WTC11 (cell line): Measurements from ENCODE around the gene NEDD1. TPM values are rescaled to one million over a fixed set of nuclear protein-coding genes. Genes with fewer than 3 reads are reported as not detected.

Experiments
- ATAC-seq: fragments of 200-7000 bp; cut with Tn5 transposase; 2 replicates; pipeline ENCODE4 v1.10.0; 2021; ENCODE audit warnings: mild to moderate bottlenecking, moderate library complexity
- CTCF ChIA-PET: fragments of 300-600 bp; sonication (Branson Sonifier 250); formaldehyde crosslinking; loops from one replicate; lab custom pipeline; 2021; ENCODE audit warnings: antibody characterized with exemption; lab: Charles Lee
- POLR2A ChIA-PET: fragments of 350-600 bp; sonication (Branson Sonifier 250); formaldehyde crosslinking; loops from one replicate; lab custom pipeline; 2021; ENCODE audit warnings: antibody characterized with exemption; lab: Charles Lee
- DNase-seq: peaks from one replicate; pipeline ENCODE4 v3.0.0; 2021; ENCODE audit warnings: low spot score
- H3K27ac Mint-ChIP-seq: 2 replicates; pipeline ENCODE4 v1.8.0; 2021; ENCODE audit warnings: mixed read lengths
- H3K27me3 Mint-ChIP-seq: 2 replicates; pipeline ENCODE4 v1.8.0; 2021; ENCODE audit warnings: low read depth, mild to moderate bottlenecking, moderate library complexity, mixed read lengths
- H3K36me3 Mint-ChIP-seq: 2 replicates; pipeline ENCODE4 v1.8.0; 2021; ENCODE audit warnings: mixed read lengths
- H3K4me1 Mint-ChIP-seq: 2 replicates; pipeline ENCODE4 v1.8.0; 2022; ENCODE audit warnings: mixed read lengths
- H3K4me3 Mint-ChIP-seq: 2 replicates; pipeline ENCODE4 v1.8.0; 2021; ENCODE audit warnings: mild to moderate bottlenecking, moderate library complexity, mixed read lengths
- H3K9me3 Mint-ChIP-seq: 2 replicates; pipeline ENCODE4 v1.8.0; 2021; ENCODE audit warnings: mixed read lengths
- CBFB ChIP-seq: sonication (generic); formaldehyde crosslinking; IDR thresholded peaks from 2 replicates; pipeline ENCODE4 v1.8.1; 2022; ENCODE audit warnings: mild to moderate bottlenecking, low read depth, missing genetic modification reagents
- CREB1 ChIP-seq: sonication (generic); formaldehyde crosslinking; IDR thresholded peaks from 2 replicates; pipeline ENCODE4 v1.8.0; 2023; ENCODE audit warnings: mild to moderate bottlenecking, missing genetic modification reagents
- CREM ChIP-seq: sonication (generic); formaldehyde crosslinking; IDR thresholded peaks from 2 replicates; pipeline ENCODE4 v1.8.1; 2022; ENCODE audit warnings: mild to moderate bottlenecking, missing genetic modification reagents, moderate library complexity
- FOXK1 ChIP-seq: sonication (generic); formaldehyde crosslinking; IDR thresholded peaks from 2 replicates; pipeline ENCODE4 v1.8.0; 2022; ENCODE audit warnings: mild to moderate bottlenecking, moderate library complexity, missing genetic modification reagents
- GRHL2 ChIP-seq: fragments of 250-450 bp; sonication (Bioruptor Pico); IDR thresholded peaks from 2 replicates; pipeline ENCODE4 v1.8.0; 2022; ENCODE audit warnings: mild to moderate bottlenecking, moderate library complexity; ENCODE audit not compliant: insufficient replicate concordance, severe bottlenecking
- NR2C2 ChIP-seq: sonication (generic); formaldehyde crosslinking; IDR thresholded peaks from 2 replicates; pipeline ENCODE4 v1.8.0; 2022; ENCODE audit warnings: mild to moderate bottlenecking, missing genetic modification reagents
- PRRX2 ChIP-seq: fragments of 250-450 bp; sonication (Bioruptor Pico); IDR thresholded peaks from 2 replicates; pipeline ENCODE4 v1.8.0; 2021; ENCODE audit warnings: mild to moderate bottlenecking
- SMAD3 ChIP-seq: sonication (generic); formaldehyde crosslinking; IDR thresholded peaks from 2 replicates; pipeline ENCODE4 v1.8.0; 2022; ENCODE audit warnings: missing genetic modification reagents, mild to moderate bottlenecking, borderline replicate concordance
- ZBTB21 ChIP-seq: sonication (generic); formaldehyde crosslinking; IDR thresholded peaks from 2 replicates; pipeline ENCODE4 v1.8.1; 2023; ENCODE audit warnings: mild to moderate bottlenecking, missing genetic modification reagents, borderline replicate concordance
- ZNF396 ChIP-seq: fragments of 250-450 bp; sonication (Bioruptor Pico); IDR thresholded peaks from 2 replicates; pipeline ENCODE4 v1.8.0; 2021; ENCODE audit warnings: mild to moderate bottlenecking, moderate library complexity, borderline replicate concordance
- total RNA-seq: library from RNA; stranded (reverse); gene quantifications from 3 replicates; pipeline ENCODE4 v1.2.3, GENCODE V29; 2021
- TF ChIP-seq, protein P1 (sequence below): sonication (generic); formaldehyde crosslinking; IDR thresholded peaks from 2 replicates; pipeline ENCODE4 v1.8.1; 2023; ENCODE audit warnings: mild to moderate bottlenecking, moderate library complexity, missing genetic modification reagents
- TF ChIP-seq, protein P2 (sequence below): sonication (generic); formaldehyde crosslinking; IDR thresholded peaks from 2 replicates; pipeline ENCODE4 v1.8.1; 2022; ENCODE audit warnings: low read depth, mild to moderate bottlenecking, moderate library complexity, missing genetic modification reagents, borderline replicate concordance
- TF ChIP-seq, protein P3 (sequence below): fragments of 250-450 bp; sonication (Bioruptor Pico); IDR thresholded peaks from 2 replicates; pipeline ENCODE4 v1.9.0; 2021; ENCODE audit warnings: moderate library complexity, mild to moderate bottlenecking, inconsistent platforms, borderline replicate concordance
- TF ChIP-seq, protein P4 (sequence below): sonication (generic); formaldehyde crosslinking; IDR thresholded peaks from 2 replicates; pipeline ENCODE4 v1.8.1; 2022; ENCODE audit warnings: mild to moderate bottlenecking, moderate library complexity, missing genetic modification reagents
- TF ChIP-seq, protein P5 (sequence below): sonication (generic); formaldehyde crosslinking; IDR thresholded peaks from 2 replicates; pipeline ENCODE4 v1.8.0; 2023; ENCODE audit warnings: missing genetic modification reagents
- TF ChIP-seq, protein P6 (sequence below): sonication (generic); formaldehyde crosslinking; IDR thresholded peaks from 2 replicates; pipeline ENCODE4 v1.8.0; 2022; ENCODE audit warnings: mild to moderate bottlenecking, missing genetic modification reagents
- TF ChIP-seq, protein P7 (sequence below): fragments of 250-450 bp; sonication (Bioruptor Pico); IDR thresholded peaks from 2 replicates; pipeline ENCODE4 v1.9.0; 2021; ENCODE audit warnings: mild to moderate bottlenecking
- TF ChIP-seq, protein P8 (sequence below): fragments of 250-450 bp; sonication (Bioruptor Pico); IDR thresholded peaks from 2 replicates; pipeline ENCODE4 v1.9.0; 2021; ENCODE audit warnings: mild to moderate bottlenecking

Gene NEDD1
- total RNA-seq, 1 experiment from 2014 or later = 29.3 TPM

DNA sequence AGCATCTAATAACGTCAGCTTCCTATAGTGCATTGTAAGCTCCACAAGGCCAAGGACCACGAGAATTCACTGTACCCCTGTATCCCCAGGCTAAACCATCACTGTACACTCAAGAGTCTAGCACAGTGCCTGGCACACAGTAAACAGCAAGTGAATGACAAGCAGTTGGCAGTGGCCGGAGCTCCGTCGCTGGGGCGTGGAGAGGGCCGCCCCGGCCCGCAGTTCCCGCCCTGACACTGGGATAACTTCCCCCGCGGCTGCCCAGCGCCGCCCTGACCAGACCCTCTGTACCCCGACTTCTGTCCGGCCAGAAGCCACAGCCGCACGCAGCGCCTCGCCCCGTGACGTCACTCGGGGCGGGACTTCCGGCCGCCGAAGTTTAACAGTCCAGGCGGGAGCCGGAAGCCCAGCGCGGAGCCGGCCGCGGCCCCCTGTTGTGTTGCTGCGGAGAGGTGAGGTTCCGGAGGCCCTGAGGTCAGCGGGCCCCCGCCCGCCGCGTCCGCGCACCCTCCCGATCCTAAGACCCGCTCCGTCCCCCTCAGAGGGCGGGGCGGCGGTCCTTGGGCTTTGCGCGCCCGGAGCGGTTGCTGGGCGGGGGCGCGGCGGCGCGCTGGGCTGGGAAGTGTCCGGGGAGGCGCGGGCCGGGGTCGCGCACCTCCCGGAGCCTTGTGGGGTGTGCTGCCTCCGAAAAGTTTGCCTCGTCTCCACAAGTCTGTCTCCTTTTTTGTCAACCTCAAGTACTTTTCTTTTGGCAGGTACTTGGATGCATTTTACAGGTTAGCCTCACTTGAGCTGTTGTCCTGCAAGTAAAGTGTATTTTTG is at the start of gene NEDD1 (continued):
- TF ChIP-seq, protein P1, sequence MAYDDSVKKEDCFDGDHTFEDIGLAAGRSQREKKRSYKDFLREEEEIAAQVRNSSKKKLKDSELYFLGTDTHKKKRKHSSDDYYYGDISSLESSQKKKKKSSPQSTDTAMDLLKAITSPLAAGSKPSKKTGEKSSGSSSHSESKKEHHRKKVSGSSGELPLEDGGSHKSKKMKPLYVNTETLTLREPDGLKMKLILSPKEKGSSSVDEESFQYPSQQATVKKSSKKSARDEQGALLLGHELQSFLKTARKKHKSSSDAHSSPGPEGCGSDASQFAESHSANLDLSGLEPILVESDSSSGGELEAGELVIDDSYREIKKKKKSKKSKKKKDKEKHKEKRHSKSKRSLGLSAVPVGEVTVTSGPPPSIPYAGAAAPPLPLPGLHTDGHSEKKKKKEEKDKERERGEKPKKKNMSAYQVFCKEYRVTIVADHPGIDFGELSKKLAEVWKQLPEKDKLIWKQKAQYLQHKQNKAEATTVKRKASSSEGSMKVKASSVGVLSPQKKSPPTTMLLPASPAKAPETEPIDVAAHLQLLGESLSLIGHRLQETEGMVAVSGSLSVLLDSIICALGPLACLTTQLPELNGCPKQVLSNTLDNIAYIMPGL (CRISPR knock-in tag) = 0 out of 2 replicates have a peak, but pooled peaks have one; percentile 83
- TF ChIP-seq ZNF396 (CRISPR knock-in tag) (no peak), CREB1 (CRISPR knock-in tag) (no peak), FOXK1 (CRISPR knock-in tag) (no peak; the same call in none of the 2 replicates), SMAD3 (CRISPR knock-in tag) (no peak), PRRX2 (no peak), ZBTB21 (0 out of 2 replicates have a peak, but pooled peaks have one; percentile 47), GRHL2 (no peak), CBFB (CRISPR knock-in tag) (no peak), NR2C2 (no peak)
- TF ChIP-seq, protein P2, sequence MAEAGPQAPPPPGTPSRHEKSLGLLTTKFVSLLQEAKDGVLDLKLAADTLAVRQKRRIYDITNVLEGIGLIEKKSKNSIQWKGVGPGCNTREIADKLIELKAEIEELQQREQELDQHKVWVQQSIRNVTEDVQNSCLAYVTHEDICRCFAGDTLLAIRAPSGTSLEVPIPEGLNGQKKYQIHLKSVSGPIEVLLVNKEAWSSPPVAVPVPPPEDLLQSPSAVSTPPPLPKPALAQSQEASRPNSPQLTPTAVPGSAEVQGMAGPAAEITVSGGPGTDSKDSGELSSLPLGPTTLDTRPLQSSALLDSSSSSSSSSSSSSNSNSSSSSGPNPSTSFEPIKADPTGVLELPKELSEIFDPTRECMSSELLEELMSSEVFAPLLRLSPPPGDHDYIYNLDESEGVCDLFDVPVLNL (CRISPR knock-in tag) = no peak
- TF ChIP-seq, protein P3, sequence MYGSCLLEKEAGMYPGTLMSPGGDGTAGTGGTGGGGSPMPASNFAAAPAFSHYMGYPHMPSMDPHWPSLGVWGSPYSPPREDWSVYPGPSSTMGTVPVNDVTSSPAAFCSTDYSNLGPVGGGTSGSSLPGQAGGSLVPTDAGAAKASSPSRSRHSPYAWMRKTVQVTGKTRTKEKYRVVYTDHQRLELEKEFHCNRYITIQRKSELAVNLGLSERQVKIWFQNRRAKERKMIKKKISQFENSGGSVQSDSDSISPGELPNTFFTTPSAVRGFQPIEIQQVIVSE (CRISPR knock-in tag) = no peak
- TF ChIP-seq, protein P4, sequence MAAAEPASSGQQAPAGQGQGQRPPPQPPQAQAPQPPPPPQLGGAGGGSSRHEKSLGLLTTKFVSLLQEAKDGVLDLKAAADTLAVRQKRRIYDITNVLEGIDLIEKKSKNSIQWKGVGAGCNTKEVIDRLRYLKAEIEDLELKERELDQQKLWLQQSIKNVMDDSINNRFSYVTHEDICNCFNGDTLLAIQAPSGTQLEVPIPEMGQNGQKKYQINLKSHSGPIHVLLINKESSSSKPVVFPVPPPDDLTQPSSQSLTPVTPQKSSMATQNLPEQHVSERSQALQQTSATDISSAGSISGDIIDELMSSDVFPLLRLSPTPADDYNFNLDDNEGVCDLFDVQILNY = no peak
- TF ChIP-seq, protein P5, sequence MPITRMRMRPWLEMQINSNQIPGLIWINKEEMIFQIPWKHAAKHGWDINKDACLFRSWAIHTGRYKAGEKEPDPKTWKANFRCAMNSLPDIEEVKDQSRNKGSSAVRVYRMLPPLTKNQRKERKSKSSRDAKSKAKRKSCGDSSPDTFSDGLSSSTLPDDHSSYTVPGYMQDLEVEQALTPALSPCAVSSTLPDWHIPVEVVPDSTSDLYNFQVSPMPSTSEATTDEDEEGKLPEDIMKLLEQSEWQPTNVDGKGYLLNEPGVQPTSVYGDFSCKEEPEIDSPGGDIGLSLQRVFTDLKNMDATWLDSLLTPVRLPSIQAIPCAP (CRISPR knock-in tag) = no peak
- TF ChIP-seq, protein P6, sequence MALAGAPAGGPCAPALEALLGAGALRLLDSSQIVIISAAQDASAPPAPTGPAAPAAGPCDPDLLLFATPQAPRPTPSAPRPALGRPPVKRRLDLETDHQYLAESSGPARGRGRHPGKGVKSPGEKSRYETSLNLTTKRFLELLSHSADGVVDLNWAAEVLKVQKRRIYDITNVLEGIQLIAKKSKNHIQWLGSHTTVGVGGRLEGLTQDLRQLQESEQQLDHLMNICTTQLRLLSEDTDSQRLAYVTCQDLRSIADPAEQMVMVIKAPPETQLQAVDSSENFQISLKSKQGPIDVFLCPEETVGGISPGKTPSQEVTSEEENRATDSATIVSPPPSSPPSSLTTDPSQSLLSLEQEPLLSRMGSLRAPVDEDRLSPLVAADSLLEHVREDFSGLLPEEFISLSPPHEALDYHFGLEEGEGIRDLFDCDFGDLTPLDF (CRISPR knock-in tag) = no peak
- TF ChIP-seq, protein P7, sequence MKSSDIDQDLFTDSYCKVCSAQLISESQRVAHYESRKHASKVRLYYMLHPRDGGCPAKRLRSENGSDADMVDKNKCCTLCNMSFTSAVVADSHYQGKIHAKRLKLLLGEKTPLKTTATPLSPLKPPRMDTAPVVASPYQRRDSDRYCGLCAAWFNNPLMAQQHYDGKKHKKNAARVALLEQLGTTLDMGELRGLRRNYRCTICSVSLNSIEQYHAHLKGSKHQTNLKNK (CRISPR knock-in tag) = no peak
- TF ChIP-seq, all 79 proteins: peak for 16

DNA sequence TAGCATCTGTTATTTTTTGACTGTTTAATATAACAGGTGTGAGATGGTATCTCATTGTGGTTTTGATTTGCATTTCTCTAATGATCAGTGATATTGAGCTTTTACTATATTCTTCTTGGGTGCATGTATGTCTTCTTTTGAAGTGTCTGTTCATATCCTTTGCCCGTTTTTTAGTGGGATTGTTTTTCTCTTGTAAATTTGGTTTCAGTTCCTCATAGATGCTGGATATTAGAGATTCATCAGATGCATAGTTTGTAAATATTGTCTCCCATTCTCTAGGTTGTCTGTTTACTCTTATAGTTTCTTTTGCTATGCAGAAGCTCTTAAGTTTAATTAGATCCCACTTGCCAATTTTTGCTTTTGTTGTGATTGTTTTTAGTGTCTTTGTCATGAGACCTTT is 48.9 kb upstream of the NEDD1 start:
- ATAC-seq = no peak
- H3K36me3 Mint-ChIP-seq = peaks cover 14% of the 10 kb centered on the region
- peaks cover 16% of the 10 kb centered on the region for H3K4me1 Mint-ChIP-seq
- CTCF ChIA-PET = no interaction called here
- H3K9me3 Mint-ChIP-seq = peaks cover 35% of the 10 kb centered on the region
- no peak overlapping the region for H3K4me3 Mint-ChIP-seq
- TF ChIP-seq GRHL2 (no peak), CREM (no peak)
- TF ChIP-seq, protein P8, sequence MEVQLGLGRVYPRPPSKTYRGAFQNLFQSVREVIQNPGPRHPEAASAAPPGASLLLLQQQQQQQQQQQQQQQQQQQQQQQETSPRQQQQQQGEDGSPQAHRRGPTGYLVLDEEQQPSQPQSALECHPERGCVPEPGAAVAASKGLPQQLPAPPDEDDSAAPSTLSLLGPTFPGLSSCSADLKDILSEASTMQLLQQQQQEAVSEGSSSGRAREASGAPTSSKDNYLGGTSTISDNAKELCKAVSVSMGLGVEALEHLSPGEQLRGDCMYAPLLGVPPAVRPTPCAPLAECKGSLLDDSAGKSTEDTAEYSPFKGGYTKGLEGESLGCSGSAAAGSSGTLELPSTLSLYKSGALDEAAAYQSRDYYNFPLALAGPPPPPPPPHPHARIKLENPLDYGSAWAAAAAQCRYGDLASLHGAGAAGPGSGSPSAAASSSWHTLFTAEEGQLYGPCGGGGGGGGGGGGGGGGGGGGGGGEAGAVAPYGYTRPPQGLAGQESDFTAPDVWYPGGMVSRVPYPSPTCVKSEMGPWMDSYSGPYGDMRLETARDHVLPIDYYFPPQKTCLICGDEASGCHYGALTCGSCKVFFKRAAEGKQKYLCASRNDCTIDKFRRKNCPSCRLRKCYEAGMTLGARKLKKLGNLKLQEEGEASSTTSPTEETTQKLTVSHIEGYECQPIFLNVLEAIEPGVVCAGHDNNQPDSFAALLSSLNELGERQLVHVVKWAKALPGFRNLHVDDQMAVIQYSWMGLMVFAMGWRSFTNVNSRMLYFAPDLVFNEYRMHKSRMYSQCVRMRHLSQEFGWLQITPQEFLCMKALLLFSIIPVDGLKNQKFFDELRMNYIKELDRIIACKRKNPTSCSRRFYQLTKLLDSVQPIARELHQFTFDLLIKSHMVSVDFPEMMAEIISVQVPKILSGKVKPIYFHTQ (CRISPR knock-in tag) = no peak
- DNase-seq = no peak
- H3K27ac Mint-ChIP-seq = no peak overlapping the region
- no peaks in the 10 kb centered on the region for H3K27me3 Mint-ChIP-seq
- POLR2A ChIA-PET = no interaction called here
